Thyroid gland (tissue), 4 donors: ENCODE results near the gene SLC25A46.

Experiments used
- CTCF ChIP-seq, 6 experiments: fragments of 200-600 bp in 3 of 6; fragments of 450-650 bp in 3 of 6; sonication (generic) in 3 of 6; IDR thresholded peaks; one replicate each; pipeline ENCODE4 v1.5.1; 2016 to 2019; ENCODE audit warnings: antibody characterized with exemption in 6 of 6, mild to moderate bottlenecking in 2 of 6, inconsistent platforms in 1 of 6, moderate library complexity in 1 of 6
- POLR2A ChIP-seq, 2 donors: fragments of 450-650 bp; IDR thresholded peaks; one replicate each; pipeline ENCODE4 v1.6.1; 2017; ENCODE audit warnings: antibody characterized with exemption in 2 of 2, mild to moderate bottlenecking in 2 of 2, moderate library complexity in 1 of 2

GRCh38 chr5:110702300-110702699 is 36.5 kb upstream of the SLC25A46 start:
- TF ChIP-seq CTCF (IDR thresholded peaks at IDR 0.05) (no peak), POLR2A (IDR thresholded peaks at IDR 0.05) (no peak)
